KG1 (cell line): ENCODE measurements around the gene CLCN4.
A peak's percentile ranks its signal among the peaks of the same experiment; 100 is the strongest.

Experiments used
- DNase-seq: peaks from one replicate; lab custom pipeline; 2025; lab: John Stamatoyannopoulos, UW

The CLCN4 gene

DNA sequence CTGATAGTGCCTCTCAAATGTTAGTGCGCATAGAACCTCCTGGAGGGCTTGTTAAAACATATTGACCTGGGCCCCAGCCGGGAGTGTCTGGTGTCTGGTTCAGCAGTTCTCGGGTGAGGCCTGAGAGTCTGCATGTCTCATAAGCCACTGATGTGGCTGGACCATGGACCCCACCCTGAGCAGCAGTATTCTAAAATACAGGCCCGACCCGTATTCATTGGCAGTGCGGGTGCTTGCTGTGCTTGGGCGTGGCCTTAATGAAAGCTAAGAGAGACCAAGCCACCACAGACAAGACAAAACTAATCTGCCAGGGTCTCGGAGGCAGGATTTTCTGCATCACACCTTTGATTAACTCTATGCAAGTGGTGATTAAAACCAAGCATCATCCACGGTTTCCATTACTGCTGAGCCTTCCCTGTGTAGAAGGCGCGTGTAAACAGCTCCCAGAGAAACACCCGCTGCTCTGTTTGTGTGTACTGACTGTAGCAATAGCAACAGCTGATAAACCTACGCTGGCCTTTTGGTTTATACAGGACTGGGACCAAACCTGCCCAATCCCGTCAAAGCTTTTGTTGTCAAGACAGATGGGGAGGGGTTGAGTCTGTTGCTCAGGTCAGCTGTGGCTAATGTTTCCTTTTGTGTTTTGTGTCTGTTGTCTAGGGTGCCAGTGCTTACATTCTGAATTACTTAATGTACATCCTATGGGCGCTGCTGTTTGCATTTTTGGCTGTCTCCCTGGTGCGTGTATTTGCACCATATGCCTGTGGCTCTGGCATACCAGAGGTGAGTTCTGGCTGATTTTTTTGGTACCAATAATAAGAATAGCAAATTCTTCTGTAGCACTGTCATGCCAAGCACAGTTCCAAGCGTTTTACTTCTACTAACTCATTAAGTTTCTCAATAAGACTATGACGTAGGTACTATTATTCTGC, 40.8 kb downstream of the CLCN4 start:
- DNase-seq = no peak

DNA sequence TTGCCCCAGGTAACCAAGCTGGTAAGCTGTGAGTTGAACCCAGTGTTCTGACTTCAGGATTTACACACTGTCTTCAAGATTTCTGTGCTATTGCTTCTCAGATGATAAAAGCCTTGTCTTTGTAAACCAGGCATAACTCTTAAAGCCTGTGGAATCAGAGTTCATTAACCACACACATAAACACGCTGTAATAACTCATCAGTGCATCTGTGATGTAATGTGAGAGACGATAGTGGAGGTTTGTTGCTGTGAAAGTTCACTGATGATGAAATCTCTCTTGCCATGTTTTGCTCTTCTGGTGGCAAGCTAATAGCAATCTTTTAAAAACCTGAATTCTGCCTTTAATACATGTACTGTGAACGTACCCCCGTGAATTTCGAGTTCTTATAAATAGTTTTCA, 41.5 kb downstream of the CLCN4 start:
- no peak for DNase-seq

DNA sequence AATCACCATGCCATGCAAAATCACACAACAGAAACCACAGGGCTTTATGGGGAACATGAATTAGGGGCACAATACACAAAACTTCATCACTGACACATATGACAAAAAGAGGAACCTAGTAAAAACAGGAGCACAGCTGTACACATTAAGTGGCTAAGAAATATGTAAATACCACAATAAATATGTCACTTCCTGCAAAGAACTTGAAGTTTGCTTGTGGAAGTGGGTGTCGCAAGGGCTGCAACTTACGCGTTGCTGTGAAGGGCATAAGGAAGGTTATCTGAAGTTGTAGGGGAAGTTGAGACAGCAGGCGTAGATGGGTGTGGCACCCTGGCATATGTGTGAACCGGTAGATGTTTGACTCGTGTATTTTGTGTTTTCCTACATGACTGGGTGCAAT, 42.4 kb downstream of the CLCN4 start:
- peak; percentile 6 for DNase-seq

DNA sequence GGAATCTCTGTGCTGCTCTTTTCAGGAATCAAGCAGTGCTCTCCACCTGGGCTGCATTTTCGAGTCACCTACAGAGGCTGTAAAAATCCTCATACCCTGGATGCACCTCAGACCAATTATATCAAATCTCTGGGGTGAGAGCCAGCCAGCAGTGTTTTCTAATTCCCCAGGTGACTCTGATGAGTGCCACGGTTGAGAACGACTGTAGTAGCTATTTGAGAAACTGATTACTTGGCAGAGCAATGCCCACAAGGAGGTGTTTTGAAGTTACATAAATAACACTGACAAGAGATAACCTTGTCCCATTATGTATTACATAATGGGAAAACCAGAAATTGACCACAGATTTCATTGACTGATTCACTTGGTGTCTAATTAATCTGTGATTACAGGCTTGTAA, 46.8 kb downstream of the CLCN4 start:
- no peak for DNase-seq

DNA sequence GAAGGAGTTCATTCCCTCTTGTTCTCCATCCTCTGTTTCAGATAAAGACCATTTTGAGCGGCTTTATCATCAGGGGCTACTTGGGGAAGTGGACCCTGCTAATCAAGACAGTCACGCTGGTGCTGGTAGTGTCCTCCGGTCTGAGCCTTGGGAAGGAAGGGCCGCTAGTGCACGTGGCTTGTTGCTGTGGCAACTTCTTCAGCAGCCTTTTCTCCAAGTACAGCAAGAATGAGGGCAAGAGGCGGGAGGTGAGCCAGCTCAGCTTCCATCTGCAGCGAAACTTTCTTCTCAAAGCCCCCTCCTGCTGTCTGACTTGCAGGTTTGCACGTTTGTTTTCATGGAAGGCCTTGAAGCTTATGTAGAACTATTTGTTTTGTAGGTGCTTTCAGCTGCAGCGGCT, 49.5 kb downstream of the CLCN4 start:
- DNase-seq = no peak

DNA sequence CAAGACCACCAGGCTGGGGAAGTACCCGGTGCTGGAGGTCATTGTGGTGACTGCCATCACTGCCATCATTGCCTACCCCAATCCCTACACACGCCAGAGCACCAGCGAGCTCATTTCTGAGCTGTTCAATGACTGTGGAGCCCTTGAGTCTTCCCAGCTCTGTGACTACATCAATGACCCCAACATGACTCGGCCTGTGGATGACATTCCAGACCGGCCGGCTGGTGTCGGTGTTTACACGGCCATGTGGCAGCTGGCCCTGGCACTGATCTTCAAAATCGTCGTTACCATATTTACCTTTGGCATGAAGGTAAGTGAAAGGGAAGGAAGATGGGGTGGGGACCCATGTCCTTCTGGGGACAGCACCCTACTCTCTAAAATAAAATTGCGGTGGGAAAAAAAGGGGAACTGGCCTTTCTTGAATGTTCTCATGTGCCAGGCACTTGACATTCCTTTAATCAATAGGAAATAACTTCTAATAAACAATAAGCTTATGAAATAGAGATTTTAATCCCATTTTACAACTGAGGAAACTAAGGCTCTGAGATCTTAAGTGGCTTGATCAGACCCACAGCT, 51.6 kb downstream of the CLCN4 start:
- no peak for DNase-seq

DNA sequence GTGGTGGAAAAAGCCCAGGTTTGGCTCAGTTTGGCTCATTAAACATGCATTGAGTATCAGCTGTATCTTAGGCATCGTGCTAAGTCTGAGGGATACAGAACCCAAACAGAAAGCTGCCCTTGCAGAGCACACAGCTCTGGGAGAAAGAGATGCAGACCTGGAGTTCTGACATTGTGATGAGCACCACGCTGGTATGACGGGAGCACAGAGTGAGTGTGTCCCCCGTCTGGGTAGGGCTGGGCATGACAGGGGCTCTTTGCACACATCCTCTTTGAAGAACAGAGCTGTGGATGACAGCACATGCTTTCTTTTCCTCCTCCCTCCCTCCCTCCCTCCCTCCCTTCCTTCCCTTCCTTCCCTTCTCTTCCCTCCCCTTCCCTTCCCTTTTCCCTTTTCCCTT, 52.2 kb downstream of the CLCN4 start:
- DNase-seq = no peak

DNA sequence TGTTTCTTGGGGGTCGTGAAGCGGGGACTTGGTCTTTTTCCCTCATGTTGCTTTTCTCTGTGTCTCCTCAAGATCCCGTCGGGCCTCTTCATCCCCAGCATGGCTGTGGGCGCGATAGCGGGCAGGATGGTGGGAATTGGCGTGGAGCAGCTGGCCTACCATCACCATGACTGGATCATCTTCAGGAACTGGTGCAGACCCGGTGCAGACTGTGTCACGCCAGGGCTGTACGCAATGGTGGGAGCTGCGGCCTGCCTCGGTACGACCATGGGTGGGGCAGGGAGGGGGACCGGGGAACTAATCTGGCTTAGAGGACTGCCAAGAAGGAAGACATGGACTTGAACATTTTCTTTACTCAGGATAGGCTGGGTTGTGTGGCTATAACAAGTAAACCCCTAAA, 55.6 kb downstream of the CLCN4 start:
- no peak for DNase-seq

DNA sequence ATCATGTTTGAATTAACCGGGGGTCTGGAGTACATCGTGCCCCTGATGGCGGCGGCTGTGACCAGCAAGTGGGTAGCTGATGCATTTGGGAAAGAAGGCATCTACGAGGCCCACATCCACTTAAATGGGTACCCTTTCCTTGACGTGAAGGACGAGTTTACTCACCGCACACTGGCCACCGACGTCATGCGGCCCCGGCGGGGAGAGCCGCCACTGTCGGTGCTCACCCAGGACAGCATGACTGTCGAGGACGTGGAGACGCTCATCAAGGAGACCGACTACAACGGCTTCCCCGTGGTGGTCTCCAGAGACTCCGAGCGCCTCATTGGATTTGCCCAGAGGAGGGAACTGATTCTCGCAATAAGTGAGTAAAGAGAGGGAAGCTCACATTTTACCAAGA, 56.9 kb downstream of the CLCN4 start:
- no peak for DNase-seq

DNA sequence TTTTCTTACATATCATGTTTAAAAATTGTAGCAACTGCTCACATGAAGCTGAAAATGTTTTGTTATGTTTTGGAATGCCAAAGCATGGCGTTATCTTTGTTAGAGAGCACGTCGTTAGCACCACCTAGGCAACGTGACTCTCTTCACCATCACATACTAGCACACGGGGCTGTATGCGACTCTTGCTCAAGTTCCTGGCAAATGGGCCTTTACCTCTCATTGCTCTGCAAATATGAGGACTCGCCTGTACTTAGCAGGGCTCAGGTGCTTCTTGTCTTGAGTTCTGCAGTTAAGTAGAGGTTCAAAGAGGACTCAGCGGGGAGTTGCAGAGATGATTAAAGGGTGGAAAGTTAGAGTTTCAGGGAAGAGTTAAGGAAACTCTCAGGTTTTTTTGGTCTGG, 59.4 kb downstream of the CLCN4 start:
- DNase-seq = no peak

DNA sequence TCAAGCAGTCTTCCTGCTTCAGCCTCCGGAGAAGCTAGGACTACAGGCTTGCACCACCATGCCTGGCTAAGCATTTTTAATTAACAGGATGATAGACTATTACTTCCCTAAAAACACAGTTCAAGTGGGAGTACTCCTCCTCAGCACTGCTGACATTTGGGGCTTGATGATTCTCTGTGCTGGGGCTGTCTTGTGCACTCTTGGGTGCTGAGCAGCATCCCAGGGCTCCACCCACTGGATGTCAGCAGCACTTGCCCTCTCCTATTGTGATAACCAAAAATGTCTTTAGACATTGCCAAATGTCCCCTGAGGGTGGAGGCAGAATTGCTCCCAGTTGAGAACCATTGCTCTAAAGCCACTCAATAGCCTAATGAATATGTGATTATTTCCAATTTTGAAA, 60.4 kb downstream of the CLCN4 start:
- DNase-seq = no peak

DNA sequence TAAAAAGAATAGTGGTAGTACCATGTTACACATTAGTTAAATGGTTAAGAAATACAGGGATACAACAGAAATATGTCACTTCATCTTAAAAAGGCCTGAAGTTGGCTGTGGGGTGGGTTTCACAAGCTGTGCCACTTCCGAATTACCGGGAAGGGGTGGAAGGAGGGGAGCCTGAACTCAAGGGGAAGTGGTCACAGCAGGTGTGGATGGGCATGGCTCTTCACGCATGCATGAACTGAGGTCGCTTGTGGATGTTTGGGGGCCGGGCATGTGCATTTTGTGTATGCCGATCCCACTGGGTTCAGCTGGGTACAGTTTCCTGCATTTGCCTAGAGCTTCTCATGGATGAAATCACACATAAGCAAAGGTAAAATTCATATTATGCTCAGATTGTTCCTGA, 64.9 kb downstream of the CLCN4 start:
- no peak for DNase-seq

DNA sequence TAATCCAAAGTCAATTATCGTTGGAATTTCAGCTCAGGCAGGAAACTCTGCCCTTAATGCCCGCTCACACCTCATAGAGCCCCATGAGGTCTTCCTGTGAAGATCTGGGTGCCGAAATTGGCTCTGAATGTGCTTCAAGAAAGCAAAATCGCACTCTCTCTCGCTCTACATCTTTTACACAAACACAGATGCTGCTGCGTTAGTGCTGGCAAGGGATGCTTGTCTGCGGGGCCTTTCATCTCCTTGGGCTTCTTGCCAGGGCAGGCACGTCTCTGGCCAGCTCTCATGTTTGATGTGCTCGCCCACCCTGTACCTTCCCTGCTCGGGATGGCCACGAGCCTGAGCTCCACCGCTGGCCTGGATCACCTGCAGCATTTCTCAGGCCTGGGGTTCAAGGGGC, 66.5 kb downstream of the CLCN4 start:
- no peak for DNase-seq

DNA sequence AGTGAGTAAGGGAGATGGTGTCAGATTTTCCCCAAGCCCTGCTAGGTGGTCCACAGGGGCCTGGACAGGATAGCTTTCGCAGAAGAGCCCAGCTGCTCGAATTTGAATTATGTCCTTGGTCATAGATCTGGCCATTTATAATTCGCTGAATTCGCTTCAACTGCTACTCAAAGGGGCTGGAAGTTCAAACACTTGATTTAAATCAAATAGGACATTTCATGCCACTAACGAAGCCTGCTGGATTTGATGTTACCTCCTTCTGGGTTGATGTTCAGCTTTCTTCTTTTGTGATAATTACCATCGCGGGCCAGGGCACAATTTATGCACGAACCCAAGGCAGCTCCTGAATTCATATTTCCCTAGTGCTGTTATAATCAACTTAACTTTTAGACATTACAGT, 67.0 kb downstream of the CLCN4 start:
- no peak for DNase-seq

DNA sequence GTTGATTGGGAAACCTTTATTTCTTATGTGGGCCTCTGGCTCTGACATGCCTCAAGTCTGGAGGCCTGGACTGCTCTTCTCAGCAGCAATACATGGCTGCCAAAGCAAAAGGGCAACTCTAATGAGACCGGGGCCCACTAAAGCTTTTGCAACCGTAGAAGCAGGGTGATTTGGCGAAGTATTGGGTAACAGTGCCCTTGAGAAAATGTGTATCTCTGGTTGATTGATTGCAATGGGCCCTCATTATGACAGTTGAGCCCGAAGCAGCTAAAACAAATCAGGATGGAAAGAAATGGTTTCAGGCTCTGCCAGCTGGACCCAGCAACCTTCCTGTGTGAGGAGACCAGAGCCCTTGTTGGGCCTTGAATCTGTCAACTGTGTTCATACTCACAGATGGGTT, 73.4 kb downstream of the CLCN4 start:
- DNase-seq = no peak

DNA sequence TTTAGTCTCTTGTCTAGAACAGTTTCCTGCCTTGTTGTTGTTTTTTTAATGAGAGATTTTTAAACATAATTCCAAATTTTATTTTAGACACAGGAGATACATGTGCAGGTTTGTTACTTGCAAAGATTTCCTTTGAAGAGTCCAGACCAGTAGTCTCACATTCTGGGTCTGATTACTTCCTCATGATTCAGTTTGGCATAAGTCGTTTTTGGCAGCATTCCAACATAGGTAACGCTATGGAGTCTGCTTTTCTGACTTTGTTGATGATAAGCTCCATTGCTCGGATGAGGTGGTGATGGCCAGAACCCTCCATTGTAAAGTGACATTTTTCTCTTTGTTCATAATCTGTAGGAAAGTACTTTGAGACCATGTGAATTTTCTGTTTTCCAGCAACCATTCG, 74.7 kb downstream of the CLCN4 start:
- no peak for DNase-seq

DNA sequence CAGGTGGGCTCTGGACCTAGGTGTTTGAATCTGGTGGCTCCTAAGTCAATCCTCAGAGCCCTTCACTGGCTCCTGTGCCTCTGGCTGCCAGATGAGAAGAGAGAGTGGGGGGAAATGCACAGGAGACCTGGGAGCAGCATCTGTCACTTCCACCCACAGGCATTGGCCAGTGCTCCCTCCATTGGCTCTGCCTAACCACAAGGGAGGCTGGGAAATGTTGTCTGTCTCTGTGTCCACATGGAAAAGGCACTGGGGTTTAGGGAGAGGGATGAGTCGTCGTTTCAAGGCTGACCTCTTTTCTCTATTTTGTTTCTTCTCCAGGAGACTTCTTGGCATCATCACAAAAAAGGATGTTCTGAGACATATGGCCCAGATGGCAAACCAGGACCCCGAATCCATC, 76.4 kb downstream of the CLCN4 start:
- no peak for DNase-seq

DNA sequence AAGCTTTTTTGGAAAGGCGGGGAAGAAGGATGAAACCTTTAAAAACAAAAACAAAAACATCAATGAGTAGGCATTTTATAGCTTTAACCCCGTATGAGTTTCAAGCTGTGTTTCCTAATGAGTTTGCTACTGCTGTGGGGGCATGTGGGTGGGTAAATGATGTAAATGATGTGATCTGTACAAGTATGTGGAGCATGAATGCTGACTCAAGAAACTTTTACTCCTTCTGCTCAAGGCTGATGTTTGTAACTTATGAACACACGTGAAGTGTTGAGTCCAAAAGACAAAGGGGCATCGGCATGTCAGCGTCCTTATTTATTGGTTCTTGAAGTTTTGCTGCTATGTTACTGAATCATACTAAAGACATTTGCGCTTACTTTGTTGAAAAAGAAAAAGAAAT, 76.9 kb downstream of the CLCN4 start:
- DNase-seq = no peak

DNA sequence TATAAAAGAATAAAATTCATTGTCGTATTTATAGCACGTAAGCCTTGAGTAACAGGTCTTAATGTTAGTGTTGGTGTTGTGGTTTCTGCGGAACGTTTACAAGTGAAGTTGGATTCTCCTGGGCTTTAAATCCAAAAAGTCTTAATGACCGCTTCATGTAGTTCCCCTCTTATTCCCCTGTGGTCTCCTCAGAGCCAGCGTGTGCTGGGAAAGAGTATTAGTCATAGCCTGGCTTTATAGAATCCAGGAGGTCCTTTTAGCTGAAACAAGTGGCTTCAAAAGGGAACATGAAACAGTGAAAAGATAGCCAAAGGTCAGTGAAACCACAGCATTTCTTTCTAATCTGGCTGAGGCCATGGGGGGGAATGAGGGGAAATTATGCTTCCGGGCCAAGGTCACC, 79.1 kb downstream of the CLCN4 start:
- DNase-seq = no peak

DNA sequence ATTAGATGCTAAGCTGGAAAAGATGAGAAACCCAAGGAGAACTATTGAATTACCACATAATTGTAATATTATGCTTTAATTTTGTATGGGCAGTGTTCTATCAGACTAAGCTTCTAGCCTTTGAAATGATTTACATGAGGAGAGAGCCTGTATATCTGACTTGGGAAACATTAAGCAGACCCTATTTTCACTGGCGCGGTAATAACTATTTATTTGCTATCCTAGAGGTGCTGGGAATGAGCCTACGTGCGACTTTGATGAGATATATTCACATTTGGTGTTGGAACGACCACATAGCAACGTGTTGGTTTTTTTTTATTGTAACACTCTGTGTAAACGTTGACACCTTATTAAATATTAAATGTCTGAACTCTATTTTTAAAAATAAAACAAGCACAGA, 80.5 kb downstream of the CLCN4 start:
- no peak for DNase-seq

DNA sequence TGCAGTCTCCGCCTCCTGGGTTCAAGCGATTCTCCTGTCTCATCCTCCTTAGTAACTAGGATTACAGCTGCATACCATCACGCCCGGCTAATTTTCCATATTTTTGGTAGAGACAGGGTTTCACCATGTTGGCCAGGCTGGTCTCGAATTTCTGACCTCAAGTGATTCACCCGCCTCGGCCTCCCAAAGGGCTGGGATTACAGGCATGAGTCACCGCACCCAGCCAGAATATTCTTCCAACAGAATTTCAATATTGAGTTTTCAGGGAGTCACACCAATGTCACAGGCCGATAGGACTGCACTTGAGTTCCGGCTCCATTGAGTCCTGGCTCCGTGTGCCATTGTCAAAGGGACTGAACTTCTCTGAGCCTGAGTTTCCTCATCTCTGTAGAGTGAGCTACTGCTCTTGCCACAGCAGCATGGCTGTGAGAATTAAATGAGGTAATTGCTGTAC, 82.9 kb downstream of the CLCN4 start:
- DNase-seq = no peak

DNA sequence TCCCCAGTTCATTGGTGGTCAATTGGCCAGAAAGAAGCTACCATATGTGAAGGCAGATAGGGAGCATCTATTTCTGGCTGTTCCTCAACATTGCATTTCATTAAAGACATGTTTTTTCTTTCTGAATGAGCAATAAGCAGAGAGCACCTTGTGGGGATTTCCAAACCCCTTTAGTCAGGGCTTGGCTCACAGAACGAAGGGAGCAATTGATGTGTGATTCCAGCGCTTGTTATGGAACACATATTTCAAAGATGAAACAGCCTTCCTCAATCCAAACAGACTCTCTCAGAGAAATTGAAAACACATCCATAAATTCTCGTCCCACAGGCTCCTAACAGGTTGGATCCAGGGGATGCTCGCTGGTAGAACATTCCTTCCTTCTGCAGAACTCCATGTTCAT, 84.1 kb downstream of the CLCN4 start:
- no peak for DNase-seq

DNA sequence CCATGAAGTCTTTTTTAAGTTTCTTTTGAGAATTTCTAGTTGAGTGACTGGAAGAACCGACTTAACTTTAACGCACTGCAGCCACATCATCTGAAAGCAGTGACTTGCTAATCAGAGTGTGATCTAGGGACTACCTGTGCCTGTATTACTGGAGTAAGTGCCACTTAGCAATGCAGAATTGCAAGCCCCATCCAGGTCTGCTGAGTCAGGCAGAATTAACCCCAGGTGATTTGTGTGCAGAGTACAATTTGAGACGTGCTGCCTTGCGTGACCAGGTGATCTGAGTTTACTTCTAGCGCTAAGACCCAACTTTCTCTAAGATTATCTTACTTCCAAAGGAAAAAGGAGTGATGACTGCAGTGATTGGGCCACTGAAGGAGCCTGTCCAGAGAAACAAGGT, 85.3 kb downstream of the CLCN4 start:
- no peak for DNase-seq

DNA sequence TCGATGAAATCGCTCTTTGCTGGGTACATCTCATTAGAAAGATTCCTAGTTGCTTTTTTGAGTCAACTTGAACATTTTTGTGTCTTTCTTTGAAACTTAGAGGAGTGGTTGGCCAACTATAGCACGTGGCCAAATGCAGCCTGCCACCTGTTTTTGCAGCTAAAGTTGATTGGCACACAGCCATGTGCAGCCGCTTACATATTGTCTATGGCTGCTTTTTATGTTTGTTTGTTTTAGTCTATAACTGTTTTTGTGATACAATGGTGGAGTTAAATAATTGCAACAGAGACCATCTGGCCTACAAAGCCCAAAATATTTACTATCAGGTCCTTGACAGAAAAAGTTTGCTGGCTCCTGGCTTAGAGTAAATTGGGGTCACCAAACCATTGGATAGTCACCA, 86.3 kb downstream of the CLCN4 start:
- DNase-seq = no peak
